ENCODE data around the gene PSMC1. TPM values are rescaled to one million over a fixed set of nuclear protein-coding genes. Genes with fewer than 3 reads are reported as not detected.
"Not testable (repeated sequence)": the region's sequence is repeated elsewhere in the genome, so short reads cannot be mapped to it uniquely, and the experiment has no call there.

The PSMC1 gene
- total RNA-seq, 4 donors from 2014 or later: 48.9 to 120 (median 86.0) TPM

GRCh38 chr14:90239139-90239538 is 17.2 kb upstream of the PSMC1 start:
- peaks cover 12% of the 10 kb centered on the region for H3K27me3 ChIP-seq
- peaks cover 4% of the 10 kb centered on the region for H3K4me1 ChIP-seq
- H3K9me3 ChIP-seq: peaks cover 15% of the 10 kb centered on the region
- H3K4me3 ChIP-seq: no peak overlapping the region
- no peak overlapping the region for H3K27ac ChIP-seq
- TF ChIP-seq CTCF (IDR thresholded peaks at IDR 0.05) (no peak), POLR2A (IDR thresholded peaks at IDR 0.05) (no peak), POLR2AphosphoS5 (IDR thresholded peaks at IDR 0.05) (no peak), EP300 (IDR thresholded peaks at IDR 0.05) (no peak)
- H3K36me3 ChIP-seq: no peaks in the 10 kb centered on the region
- 76% methylated on average over 3 of the region's 3 CpGs for WGBS
- DNase-seq (ENCODE audit: low spot score in 2 of 2): no peak

GRCh38 chr14:90242444-90242843 is 13.9 kb upstream of the PSMC1 start:
- Histone ChIP-seq H3K27me3 (peaks cover 3% of the 10 kb centered on the region), H3K36me3 (no peaks in the 10 kb centered on the region), H3K4me3 (no peak overlapping the region), H3K9me3 (peaks cover 15% of the 10 kb centered on the region), H3K4me1 (no peaks in the 10 kb centered on the region), H3K27ac (no peak overlapping the region)
- TF ChIP-seq POLR2A (IDR thresholded peaks at IDR 0.05) (no peak), CTCF (IDR thresholded peaks at IDR 0.05) (no peak), EP300 (IDR thresholded peaks at IDR 0.05) (no peak), POLR2AphosphoS5 (IDR thresholded peaks at IDR 0.05) (no peak)
- no peak for DNase-seq (ENCODE audit: low spot score in 2 of 2)

DNA sequence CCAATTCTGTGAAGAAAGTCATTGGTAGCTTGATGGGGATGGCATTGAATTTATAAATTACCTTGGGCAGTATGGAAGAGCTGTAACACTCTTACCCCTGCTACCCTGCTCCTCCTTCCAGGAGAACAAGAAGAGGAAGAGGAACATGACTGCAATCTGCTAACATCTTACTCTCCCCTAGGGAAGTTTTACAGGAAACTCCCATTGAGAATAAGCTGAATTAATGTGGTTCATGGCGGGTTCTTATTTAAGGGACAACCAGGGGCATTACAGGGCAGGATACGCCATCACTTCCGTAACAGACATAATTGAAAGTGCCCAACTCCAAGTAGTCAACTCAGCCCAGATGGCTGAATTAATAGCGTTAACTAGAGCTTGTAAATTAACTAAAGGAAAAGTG is 9.4 kb upstream of the PSMC1 start:
- no peak for TF ChIP-seq POLR2A (IDR thresholded peaks at IDR 0.05)
- TF ChIP-seq EP300 (IDR thresholded peaks at IDR 0.05): no peak
- TF ChIP-seq CTCF (IDR thresholded peaks at IDR 0.05): no peak
- no peak for TF ChIP-seq POLR2AphosphoS5 (IDR thresholded peaks at IDR 0.05)
- H3K27ac ChIP-seq: no peak overlapping the region
- WGBS: 82% methylated on average over 4 of the region's 4 CpGs

GRCh38 chr14:90247441-90247840 is 8.9 kb upstream of the PSMC1 start:
- H3K27me3 ChIP-seq; H3K9me3 ChIP-seq; H3K4me3 ChIP-seq; H3K4me1 ChIP-seq; DNase-seq (ENCODE audit: low spot score in 2 of 2); H3K27ac ChIP-seq; H3K36me3 ChIP-seq: not testable (repeated sequence)
- 69% methylated on average over 10 of the region's 10 CpGs for WGBS

More for the DNA sequence above, 9.4 kb upstream of the PSMC1 start:
- no peaks in the 10 kb centered on the region for H3K36me3 ChIP-seq
- no peaks in the 10 kb centered on the region for H3K4me1 ChIP-seq
- H3K27me3 ChIP-seq: peaks cover 6% of the 10 kb centered on the region
- DNase-seq (ENCODE audit: low spot score in 2 of 2): no peak
- no peaks in the 10 kb centered on the region for H3K9me3 ChIP-seq
- H3K4me3 ChIP-seq: no peak overlapping the region

DNA sequence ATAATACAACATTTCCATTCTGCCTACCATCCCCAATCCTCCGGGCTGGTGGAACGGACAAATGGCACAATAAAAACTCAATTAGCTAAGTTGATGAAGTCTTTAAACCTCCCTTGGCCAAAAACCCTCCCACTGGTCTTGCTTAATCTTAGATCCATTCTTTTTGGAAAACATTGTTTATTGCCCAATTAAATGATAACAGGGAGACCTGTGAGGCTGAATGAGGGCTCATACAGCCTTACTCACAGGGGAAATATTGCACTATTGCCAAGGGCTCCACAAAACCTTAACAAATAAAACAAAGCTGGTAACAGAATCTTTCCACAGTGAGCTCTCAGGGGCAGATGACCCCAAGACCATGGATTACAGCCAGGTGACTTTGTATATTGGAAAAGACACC is 7.8 kb upstream of the PSMC1 start:
- no peaks in the 10 kb centered on the region for H3K36me3 ChIP-seq
- no peak overlapping the region for H3K27ac ChIP-seq
- H3K9me3 ChIP-seq: no peaks in the 10 kb centered on the region
- no peaks in the 10 kb centered on the region for H3K4me1 ChIP-seq
- DNase-seq (ENCODE audit: low spot score in 2 of 2): no peak
- H3K27me3 ChIP-seq: peaks cover 14% of the 10 kb centered on the region
- WGBS: 70% methylated on average over 2 of the region's 2 CpGs
- no peak overlapping the region for H3K4me3 ChIP-seq
- TF ChIP-seq CTCF (IDR thresholded peaks at IDR 0.05) (no peak), EP300 (IDR thresholded peaks at IDR 0.05) (no peak), POLR2AphosphoS5 (IDR thresholded peaks at IDR 0.05) (no peak), POLR2A (IDR thresholded peaks at IDR 0.05) (no peak)

DNA sequence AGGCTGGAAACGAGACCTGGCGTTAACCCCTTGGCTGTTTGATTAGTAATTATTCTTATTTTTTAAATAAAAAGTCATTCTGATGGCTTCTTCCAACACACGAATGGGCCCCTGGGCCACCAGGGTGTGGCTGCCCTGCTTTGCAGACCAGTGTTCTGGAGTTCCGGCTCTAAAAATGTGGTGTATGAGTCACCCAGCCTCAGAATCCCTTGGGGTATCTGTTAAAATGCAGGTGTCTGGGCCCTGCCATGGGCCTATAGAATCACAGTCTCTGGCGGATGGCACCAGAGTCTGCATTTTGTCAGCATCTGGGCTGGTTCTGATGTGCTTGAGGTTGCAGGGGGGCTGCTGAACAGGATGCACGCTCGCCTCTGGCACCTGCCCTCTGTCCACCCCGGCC is 2.5 kb upstream of the PSMC1 start:
- peaks cover 20% of the 10 kb centered on the region for H3K27me3 ChIP-seq
- no peak overlapping the region for H3K4me3 ChIP-seq
- H3K27ac ChIP-seq: no peak overlapping the region
- WGBS: 91% methylated on average over 8 of the region's 8 CpGs
- peaks cover 22% of the 10 kb centered on the region for H3K4me1 ChIP-seq
- DNase-seq (ENCODE audit: low spot score in 2 of 2): no peak
- H3K36me3 ChIP-seq: no peaks in the 10 kb centered on the region
- no peaks in the 10 kb centered on the region for H3K9me3 ChIP-seq
- TF ChIP-seq POLR2A (IDR thresholded peaks at IDR 0.05) (no peak), POLR2AphosphoS5 (IDR thresholded peaks at IDR 0.05) (no peak), CTCF (IDR thresholded peaks at IDR 0.05) (no peak), EP300 (IDR thresholded peaks at IDR 0.05) (no peak)
